ENCODE measurements around the gene TANK.

The TANK gene, protein sequence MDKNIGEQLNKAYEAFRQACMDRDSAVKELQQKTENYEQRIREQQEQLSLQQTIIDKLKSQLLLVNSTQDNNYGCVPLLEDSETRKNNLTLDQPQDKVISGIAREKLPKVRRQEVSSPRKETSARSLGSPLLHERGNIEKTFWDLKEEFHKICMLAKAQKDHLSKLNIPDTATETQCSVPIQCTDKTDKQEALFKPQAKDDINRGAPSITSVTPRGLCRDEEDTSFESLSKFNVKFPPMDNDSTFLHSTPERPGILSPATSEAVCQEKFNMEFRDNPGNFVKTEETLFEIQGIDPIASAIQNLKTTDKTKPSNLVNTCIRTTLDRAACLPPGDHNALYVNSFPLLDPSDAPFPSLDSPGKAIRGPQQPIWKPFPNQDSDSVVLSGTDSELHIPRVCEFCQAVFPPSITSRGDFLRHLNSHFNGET

DNA sequence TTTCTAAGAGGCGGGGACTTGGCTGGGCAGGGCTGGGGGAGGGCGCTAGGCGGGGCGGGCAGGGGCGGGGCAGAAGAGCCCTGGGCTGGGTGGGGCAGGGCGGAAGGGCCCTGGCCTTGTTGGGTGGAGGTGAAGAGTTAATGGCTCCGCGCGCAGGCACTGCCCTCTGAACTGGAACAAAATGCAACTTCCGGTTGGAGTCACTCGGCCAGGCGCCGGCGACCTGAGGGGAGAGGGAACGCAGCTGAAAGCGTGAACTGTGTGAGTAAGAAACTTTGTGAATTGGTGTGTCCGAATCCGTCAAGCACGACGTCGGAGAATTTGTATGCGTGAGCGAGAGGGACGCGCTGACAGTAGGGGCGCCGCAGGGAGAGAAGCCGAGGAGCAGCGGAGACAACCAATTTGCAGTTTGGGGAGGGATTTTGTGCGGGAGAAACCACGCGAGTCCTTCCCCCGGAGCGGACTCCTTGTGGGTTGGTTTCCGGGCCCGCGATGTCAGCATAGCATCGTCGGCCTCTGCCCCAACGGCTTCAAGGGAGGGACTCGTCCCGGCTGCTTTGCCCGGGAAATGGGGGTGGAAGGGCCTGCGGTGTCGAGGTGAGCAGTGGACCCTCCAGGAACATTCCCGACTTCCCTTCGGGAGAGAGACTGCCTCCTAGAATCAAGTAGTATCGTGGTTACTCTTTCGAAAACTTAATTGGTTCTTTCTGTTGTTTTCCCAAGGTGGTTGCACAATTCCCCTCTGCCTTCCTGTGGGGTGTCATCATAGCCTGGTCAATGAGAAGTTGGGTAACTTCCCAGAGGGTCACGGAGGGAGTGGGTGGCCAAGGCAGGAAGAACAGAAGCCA is at the start of gene TANK:
Gene TANK (plus strand): TSS at position 203 of the 848 bp plus-strand sequence. CDS start 19,235 bp downstream, outside the sequence.
- no peaks in the 10 kb centered on the region for H3K9me2 ChIP-seq (replicated peaks; ENCODE audit: low read depth, low read length)
- peaks cover 43% of the 10 kb centered on the region for H3K4me1 ChIP-seq (ENCODE audit: insufficient read depth, low read length, poor library complexity, severe bottlenecking)
- H3K79me2 ChIP-seq (ENCODE audit: insufficient read depth, low read length) = peaks cover 47% of the 10 kb centered on the region
- H3K27me3 ChIP-seq (ENCODE audit: insufficient read depth, low read length, poor library complexity, severe bottlenecking) = no peaks in the 10 kb centered on the region
- peak within 1 kb of the TSS; percentile 95 for H3K9ac ChIP-seq (ENCODE audit: low read depth, low read length, poor library complexity, severe bottlenecking)
- no peaks in the 10 kb centered on the region for H3K9me3 ChIP-seq (ENCODE audit: insufficient read depth, low read depth, low read length)
- TF ChIP-seq EZH2phosphoT487 (IDR thresholded peaks at IDR 0.05; ENCODE audit: borderline replicate concordance) = no peak
- TF ChIP-seq, protein P1, sequence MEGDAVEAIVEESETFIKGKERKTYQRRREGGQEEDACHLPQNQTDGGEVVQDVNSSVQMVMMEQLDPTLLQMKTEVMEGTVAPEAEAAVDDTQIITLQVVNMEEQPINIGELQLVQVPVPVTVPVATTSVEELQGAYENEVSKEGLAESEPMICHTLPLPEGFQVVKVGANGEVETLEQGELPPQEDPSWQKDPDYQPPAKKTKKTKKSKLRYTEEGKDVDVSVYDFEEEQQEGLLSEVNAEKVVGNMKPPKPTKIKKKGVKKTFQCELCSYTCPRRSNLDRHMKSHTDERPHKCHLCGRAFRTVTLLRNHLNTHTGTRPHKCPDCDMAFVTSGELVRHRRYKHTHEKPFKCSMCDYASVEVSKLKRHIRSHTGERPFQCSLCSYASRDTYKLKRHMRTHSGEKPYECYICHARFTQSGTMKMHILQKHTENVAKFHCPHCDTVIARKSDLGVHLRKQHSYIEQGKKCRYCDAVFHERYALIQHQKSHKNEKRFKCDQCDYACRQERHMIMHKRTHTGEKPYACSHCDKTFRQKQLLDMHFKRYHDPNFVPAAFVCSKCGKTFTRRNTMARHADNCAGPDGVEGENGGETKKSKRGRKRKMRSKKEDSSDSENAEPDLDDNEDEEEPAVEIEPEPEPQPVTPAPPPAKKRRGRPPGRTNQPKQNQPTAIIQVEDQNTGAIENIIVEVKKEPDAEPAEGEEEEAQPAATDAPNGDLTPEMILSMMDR (conservative IDR thresholded peaks at IDR 0.05; ENCODE audit: low read length) = no peak
- H3K4me2 ChIP-seq (ENCODE audit: low read depth, low read length, poor library complexity, severe bottlenecking) = peak within 1 kb of the TSS; percentile 92
- H3F3A ChIP-seq (ENCODE audit: low read depth) = no peaks in the 10 kb centered on the region
- peak within 1 kb of the TSS; percentile 82 for H2AFZ ChIP-seq (ENCODE audit: low read length)
- peak within 1 kb of the TSS; percentile 90 for H3K4me3 ChIP-seq (ENCODE audit: low read length, poor library complexity, severe bottlenecking)
- peaks cover 36% of the 10 kb centered on the region for H4K20me1 ChIP-seq (ENCODE audit: insufficient read depth, low read length, poor library complexity, severe bottlenecking)
- H3K36me3 ChIP-seq (ENCODE audit: insufficient read depth, low read length) = peaks cover 6% of the 10 kb centered on the region; the same call in 1 of the 2 replicates

DNA sequence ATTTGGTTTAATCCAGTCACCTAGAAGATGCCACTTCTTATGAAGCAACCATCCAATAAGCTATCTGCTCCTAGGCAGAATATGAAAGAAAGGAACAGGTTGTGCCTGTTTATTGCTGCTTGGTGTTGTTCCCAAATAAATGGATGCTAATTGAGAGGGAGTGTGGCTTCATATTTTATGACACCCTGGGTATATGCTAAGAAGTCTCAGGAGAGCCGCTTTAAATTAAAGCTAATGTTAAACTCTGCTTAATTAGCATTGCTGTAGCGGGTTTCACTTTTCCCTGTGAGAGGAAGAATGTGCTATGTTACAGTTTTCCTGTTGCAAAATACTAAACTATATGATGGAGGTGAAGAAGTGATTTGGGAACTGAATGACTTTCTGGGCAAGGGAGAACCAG is 48.7 kb upstream of the TANK start:
- Histone ChIP-seq H3F3A (ENCODE audit: low read depth) (no peaks in the 10 kb centered on the region), H3K27me3 (ENCODE audit: insufficient read depth, low read length, poor library complexity, severe bottlenecking) (no peaks in the 10 kb centered on the region), H3K9ac (ENCODE audit: low read depth, low read length, poor library complexity, severe bottlenecking) (no peak overlapping the region), H3K9me3 (ENCODE audit: insufficient read depth, low read depth, low read length) (no peaks in the 10 kb centered on the region), H3K79me2 (ENCODE audit: insufficient read depth, low read length) (no peaks in the 10 kb centered on the region), H3K4me1 (ENCODE audit: insufficient read depth, low read length, poor library complexity, severe bottlenecking) (no peaks in the 10 kb centered on the region), H4K20me1 (ENCODE audit: insufficient read depth, low read length, poor library complexity, severe bottlenecking) (no peaks in the 10 kb centered on the region), H3K4me2 (ENCODE audit: low read depth, low read length, poor library complexity, severe bottlenecking) (no peak overlapping the region), H3K36me3 (ENCODE audit: insufficient read depth, low read length) (no peaks in the 10 kb centered on the region), H3K4me3 (ENCODE audit: low read length, poor library complexity, severe bottlenecking) (no peak overlapping the region), H2AFZ (ENCODE audit: low read length) (no peak overlapping the region), H3K9me2 (replicated peaks; ENCODE audit: low read depth, low read length) (no peaks in the 10 kb centered on the region)
- TF ChIP-seq, protein P1 (conservative IDR thresholded peaks at IDR 0.05; ENCODE audit: low read length) = no peak
- TF ChIP-seq EZH2phosphoT487 (IDR thresholded peaks at IDR 0.05; ENCODE audit: borderline replicate concordance) = no peak

DNA sequence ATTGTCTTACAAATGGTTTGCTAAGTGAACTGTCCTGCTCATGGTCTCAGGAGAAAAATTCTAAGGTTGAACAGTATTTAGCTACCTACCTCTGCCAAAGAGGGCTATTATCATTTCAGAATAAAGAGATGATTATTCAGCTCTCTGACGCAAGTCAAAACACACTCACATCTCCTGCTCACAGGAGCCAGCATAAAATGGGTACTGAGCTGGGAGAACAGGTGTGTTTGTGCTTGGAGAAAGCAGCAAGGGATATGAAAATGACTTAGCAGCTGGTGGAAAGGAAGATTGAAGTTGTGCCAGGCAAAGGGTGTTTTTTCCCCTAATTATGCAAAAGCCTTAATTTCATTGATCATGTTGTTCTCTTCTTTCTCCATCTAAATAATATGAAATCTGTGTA is 47.3 kb upstream of the TANK start:
- Histone ChIP-seq H3K4me1 (ENCODE audit: insufficient read depth, low read length, poor library complexity, severe bottlenecking) (no peaks in the 10 kb centered on the region), H3K79me2 (ENCODE audit: insufficient read depth, low read length) (no peaks in the 10 kb centered on the region), H2AFZ (ENCODE audit: low read length) (no peak overlapping the region), H3K9ac (ENCODE audit: low read depth, low read length, poor library complexity, severe bottlenecking) (no peak overlapping the region), H3F3A (ENCODE audit: low read depth) (no peaks in the 10 kb centered on the region), H3K27me3 (ENCODE audit: insufficient read depth, low read length, poor library complexity, severe bottlenecking) (no peaks in the 10 kb centered on the region), H3K9me2 (replicated peaks; ENCODE audit: low read depth, low read length) (no peaks in the 10 kb centered on the region), H3K4me3 (ENCODE audit: low read length, poor library complexity, severe bottlenecking) (no peak overlapping the region), H4K20me1 (ENCODE audit: insufficient read depth, low read length, poor library complexity, severe bottlenecking) (no peaks in the 10 kb centered on the region), H3K4me2 (ENCODE audit: low read depth, low read length, poor library complexity, severe bottlenecking) (no peak overlapping the region), H3K36me3 (ENCODE audit: insufficient read depth, low read length) (no peaks in the 10 kb centered on the region), H3K9me3 (ENCODE audit: insufficient read depth, low read depth, low read length) (no peaks in the 10 kb centered on the region)
- TF ChIP-seq, protein P1 (conservative IDR thresholded peaks at IDR 0.05; ENCODE audit: low read length) = no peak
- no peak for TF ChIP-seq EZH2phosphoT487 (IDR thresholded peaks at IDR 0.05; ENCODE audit: borderline replicate concordance)
